Muscle layer of duodenum (tissue), 2 donors: ENCODE measurements around the gene SPEF2.

ENCODE experiments used
- H3K27ac ChIP-seq: one replicate; pipeline ENCODE4 v1.7.0; 2013; ENCODE audit warnings: mild to moderate bottlenecking, low read length
- H3K27me3 ChIP-seq: one replicate; pipeline ENCODE4 v1.7.0; 2013; ENCODE audit warnings: low read depth, mild to moderate bottlenecking, control low read depth, low read length
- H3K36me3 ChIP-seq, 2 donors: one replicate each; pipeline ENCODE4 v1.7.0; 2013; ENCODE audit warnings: low read length in 2 of 2, control low read depth in 1 of 2, mild to moderate bottlenecking in 1 of 2; ENCODE audit not compliant: insufficient read depth in 2 of 2, control insufficient read depth in 1 of 2
- H3K4me1 ChIP-seq, 2 donors: one replicate each; pipeline ENCODE4 v1.7.0; 2013; ENCODE audit warnings: low read length in 2 of 2, mild to moderate bottlenecking in 2 of 2, control low read depth in 1 of 2, moderate library complexity in 1 of 2; ENCODE audit not compliant: insufficient read depth in 2 of 2, control insufficient read depth in 1 of 2
- H3K4me3 ChIP-seq, 2 donors: one replicate each; pipeline ENCODE4 v1.7.0; 2013; ENCODE audit warnings: low read length in 2 of 2, low read depth in 1 of 2, mild to moderate bottlenecking in 1 of 2
- H3K9me3 ChIP-seq, 2 donors: one replicate each; pipeline ENCODE4 v1.7.0; 2013; ENCODE audit warnings: low read length in 2 of 2, control low read depth in 1 of 2, mild to moderate bottlenecking in 1 of 2; ENCODE audit not compliant: control insufficient read depth in 1 of 2
- donor health status: healthy.

The SPEF2 gene

GRCh38 chr5:35811108-35811741, 193.6 kb downstream of the SPEF2 start:
- no peaks in the 10 kb centered on the region for H3K27me3 ChIP-seq
- H3K4me1 ChIP-seq: no peaks in the 10 kb centered on the region
- H3K4me3 ChIP-seq: no peak overlapping the region
- H3K27ac ChIP-seq: no peak overlapping the region
- no peaks in the 10 kb centered on the region for H3K9me3 ChIP-seq
- no peaks in the 10 kb centered on the region for H3K36me3 ChIP-seq

GRCh38 chr5:35813521-35813920, 195.9 kb downstream of the SPEF2 start:
- H3K4me1 ChIP-seq: no peaks in the 10 kb centered on the region
- no peak overlapping the region for H3K27ac ChIP-seq
- H3K36me3 ChIP-seq: no peaks in the 10 kb centered on the region
- H3K4me3 ChIP-seq: no peak overlapping the region
- H3K27me3 ChIP-seq: no peaks in the 10 kb centered on the region
- no peaks in the 10 kb centered on the region for H3K9me3 ChIP-seq

GRCh38 chr5:35815089-35815936, 197.7 kb downstream of the SPEF2 start:
- Histone ChIP-seq H3K9me3 (no peaks in the 10 kb centered on the region), H3K4me1 (no peaks in the 10 kb centered on the region), H3K36me3 (no peaks in the 10 kb centered on the region), H3K27me3 (no peaks in the 10 kb centered on the region), H3K4me3 (no peak overlapping the region), H3K27ac (no peak overlapping the region)

GRCh38 chr5:35816881-35817521, 199.3 kb downstream of the SPEF2 start:
- H3K36me3 ChIP-seq: no peaks in the 10 kb centered on the region
- no peaks in the 10 kb centered on the region for H3K9me3 ChIP-seq
- H3K27me3 ChIP-seq: no peaks in the 10 kb centered on the region
- no peak overlapping the region for H3K27ac ChIP-seq
- no peaks in the 10 kb centered on the region for H3K4me1 ChIP-seq
- H3K4me3 ChIP-seq: no peak overlapping the region

- no peak overlapping the region for H3K4me3 ChIP-seq
- H3K27ac ChIP-seq: no peak overlapping the region
- H3K36me3 ChIP-seq: no peaks in the 10 kb centered on the region
- H3K27me3 ChIP-seq: no peaks in the 10 kb centered on the region
- H3K4me1 ChIP-seq: no peaks in the 10 kb centered on the region
- H3K9me3 ChIP-seq: no peaks in the 10 kb centered on the region
Observed at GRCh38 chr5:35819026-35819425, 201.4 kb downstream of the SPEF2 start.

GRCh38 chr5:35819668-35820067, 202.0 kb downstream of the SPEF2 start:
- H3K4me1 ChIP-seq: no peaks in the 10 kb centered on the region
- no peak overlapping the region for H3K4me3 ChIP-seq
- no peaks in the 10 kb centered on the region for H3K36me3 ChIP-seq
- no peaks in the 10 kb centered on the region for H3K9me3 ChIP-seq
- H3K27ac ChIP-seq: no peak overlapping the region
- H3K27me3 ChIP-seq: no peaks in the 10 kb centered on the region

- no peaks in the 10 kb centered on the region for H3K9me3 ChIP-seq
- no peak overlapping the region for H3K27ac ChIP-seq
- H3K27me3 ChIP-seq: no peaks in the 10 kb centered on the region
- no peaks in the 10 kb centered on the region for H3K36me3 ChIP-seq
- H3K4me1 ChIP-seq: no peaks in the 10 kb centered on the region
- no peak overlapping the region for H3K4me3 ChIP-seq
Observed at GRCh38 chr5:35820735-35821134, 203.1 kb downstream of the SPEF2 start.

- no peak overlapping the region for H3K4me3 ChIP-seq
- no peaks in the 10 kb centered on the region for H3K27me3 ChIP-seq
- H3K9me3 ChIP-seq: no peaks in the 10 kb centered on the region
- H3K27ac ChIP-seq: no peak overlapping the region
- H3K4me1 ChIP-seq: no peaks in the 10 kb centered on the region
- H3K36me3 ChIP-seq: no peaks in the 10 kb centered on the region
Observed at GRCh38 chr5:35821513-35821912, 203.8 kb downstream of the SPEF2 start.

GRCh38 chr5:35822511-35822910, 204.8 kb downstream of the SPEF2 start:
- no peaks in the 10 kb centered on the region for H3K9me3 ChIP-seq
- no peaks in the 10 kb centered on the region for H3K4me1 ChIP-seq
- H3K4me3 ChIP-seq: no peak overlapping the region
- no peaks in the 10 kb centered on the region for H3K27me3 ChIP-seq
- no peak overlapping the region for H3K27ac ChIP-seq
- H3K36me3 ChIP-seq: no peaks in the 10 kb centered on the region

- Histone ChIP-seq H3K27me3 (no peaks in the 10 kb centered on the region), H3K4me3 (no peak overlapping the region), H3K27ac (no peak overlapping the region), H3K9me3 (no peaks in the 10 kb centered on the region), H3K36me3 (no peaks in the 10 kb centered on the region), H3K4me1 (no peaks in the 10 kb centered on the region)
Observed at GRCh38 chr5:35823347-35824098, 205.9 kb downstream of the SPEF2 start.

- Histone ChIP-seq H3K36me3 (no peaks in the 10 kb centered on the region), H3K4me1 (no peaks in the 10 kb centered on the region), H3K9me3 (no peaks in the 10 kb centered on the region), H3K4me3 (no peak overlapping the region), H3K27ac (no peak overlapping the region), H3K27me3 (no peaks in the 10 kb centered on the region)
Observed at GRCh38 chr5:35826056-35826455, 208.4 kb downstream of the SPEF2 start.
